Stimulated activated CD4-positive, alpha-beta T cell treated with anti-CD3 and anti-CD28 coated beads, Interleukin-1b, Interleukin-23, amount 100 ng/mL, for 48 hours (primary cell): ENCODE results near the gene KCTD14.
"Not testable (repeated sequence)": the region's sequence is repeated elsewhere in the genome, so short reads cannot be mapped to it uniquely, and the experiment has no call there.

ENCODE experiments used
- DNase-seq: peaks from one replicate; pipeline ENCODE4 v3.0.0-alpha.2; 2020

Gene KCTD14, protein sequence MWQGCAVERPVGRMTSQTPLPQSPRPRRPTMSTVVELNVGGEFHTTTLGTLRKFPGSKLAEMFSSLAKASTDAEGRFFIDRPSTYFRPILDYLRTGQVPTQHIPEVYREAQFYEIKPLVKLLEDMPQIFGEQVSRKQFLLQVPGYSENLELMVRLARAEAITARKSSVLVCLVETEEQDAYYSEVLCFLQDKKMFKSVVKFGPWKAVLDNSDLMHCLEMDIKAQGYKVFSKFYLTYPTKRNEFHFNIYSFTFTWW

GRCh38 chr11:78022397-78023396 is at the start of gene KCTD14:
TSS of gene KCTD14 (minus strand) at chr11:78023276. CDS start at chr11:78023249, 27 bp downstream.
- no peak for DNase-seq

DNA sequence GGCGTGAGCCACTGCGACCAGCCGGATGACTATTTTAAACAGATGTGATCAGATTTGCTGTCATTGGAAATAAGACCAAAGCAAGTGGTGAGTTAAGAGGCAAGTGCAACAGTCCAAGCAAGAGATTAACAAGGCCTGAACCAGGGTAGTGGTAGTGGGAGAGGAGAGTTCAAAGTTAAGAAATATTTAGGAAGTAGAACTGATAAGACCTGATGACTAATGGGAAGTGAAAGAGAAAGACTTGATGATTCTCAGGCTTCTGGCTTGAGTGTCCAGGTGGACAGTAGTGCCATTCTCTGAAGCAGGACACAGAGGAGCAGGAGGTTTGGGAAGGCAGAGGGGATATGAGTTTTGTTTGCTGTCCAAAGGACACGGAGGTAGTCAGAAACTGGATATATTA is 49.4 kb upstream of the KCTD14 start:
- no peak for DNase-seq

DNA sequence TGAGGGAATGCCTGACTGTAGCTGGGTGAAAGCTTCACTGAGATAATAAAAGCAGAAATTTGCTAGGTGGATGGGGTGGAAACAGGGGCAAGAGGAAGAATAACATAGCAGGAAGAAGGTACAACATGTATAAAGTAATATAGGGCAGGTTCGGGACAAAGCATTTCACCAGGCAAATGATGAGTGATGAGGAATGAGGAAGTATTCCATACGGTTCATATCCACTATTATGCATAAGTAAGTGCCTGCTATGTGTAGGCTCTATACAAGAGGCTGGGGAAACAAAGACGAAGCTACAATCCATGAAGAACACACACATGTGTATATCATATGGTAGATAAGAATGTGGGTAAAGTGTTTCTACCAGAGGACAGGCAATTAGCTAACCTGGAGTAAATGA is 48.6 kb upstream of the KCTD14 start:
- DNase-seq = no peak

GRCh38 chr11:78070621-78071020 is 47.5 kb upstream of the KCTD14 start:
- no peak for DNase-seq

DNA sequence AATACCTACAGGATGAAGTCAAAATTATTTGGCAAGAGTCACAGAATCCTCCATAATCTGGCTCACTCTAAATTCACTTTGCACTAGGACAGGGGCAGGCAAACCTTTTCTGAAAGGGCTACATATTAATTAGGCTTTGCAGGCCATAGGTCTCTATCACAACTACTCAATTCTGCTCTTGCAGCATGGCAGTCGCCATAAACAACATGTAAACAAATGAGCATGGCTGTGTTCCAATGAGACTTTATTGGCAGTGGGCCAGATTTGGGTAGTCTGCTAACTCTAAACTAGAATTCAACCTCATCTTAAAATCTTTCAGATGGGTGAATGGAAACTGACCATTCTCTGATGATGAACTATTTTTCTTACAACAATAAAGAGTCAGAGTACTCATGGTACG is 46.4 kb upstream of the KCTD14 start:
- no peak for DNase-seq

DNA sequence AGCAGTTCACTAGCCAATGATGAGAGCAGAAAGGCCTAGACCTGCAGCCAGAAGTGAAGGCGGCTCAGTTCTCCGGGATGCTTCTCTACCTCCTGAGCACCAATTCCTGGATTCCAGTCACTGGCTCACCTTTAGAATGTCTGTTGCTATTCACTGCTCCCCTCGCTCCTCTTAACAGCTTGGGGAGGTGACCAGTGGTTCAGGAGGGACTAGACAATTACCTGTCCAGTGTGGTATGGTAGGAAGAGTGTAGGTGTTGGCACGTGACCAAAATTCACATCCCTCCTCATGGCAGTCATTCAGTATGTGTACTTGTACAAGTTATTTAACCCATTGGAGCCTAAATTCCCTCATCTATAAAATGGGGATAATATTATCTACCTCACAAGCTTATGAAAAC is 44.6 kb upstream of the KCTD14 start:
- DNase-seq = no peak

DNA sequence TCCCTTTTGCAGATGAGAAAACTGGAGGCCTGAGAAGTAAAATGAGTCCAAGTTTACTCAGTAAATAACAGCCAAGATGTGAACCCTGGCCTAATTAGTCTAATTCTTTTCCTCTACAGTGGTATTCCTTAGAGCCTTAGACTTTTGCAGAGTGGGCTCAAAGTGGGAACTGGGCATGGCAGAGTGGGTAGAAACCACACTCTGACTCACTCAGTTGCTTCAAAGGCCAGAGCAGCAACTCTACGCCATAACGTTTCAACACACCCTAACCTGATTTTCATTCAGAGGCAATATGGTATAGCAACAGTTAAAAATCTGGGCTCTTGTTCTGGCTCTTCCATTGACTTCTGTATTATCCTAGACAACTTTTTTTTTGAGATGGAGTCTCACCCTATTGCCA is 43.4 kb upstream of the KCTD14 start:
- DNase-seq = no peak

- no peak for DNase-seq
Measured at GRCh38 chr11:78065203-78065602, 42.1 kb upstream of the KCTD14 start.

GRCh38 chr11:78063440-78064181 is 40.5 kb upstream of the KCTD14 start, which contains the start of gene THRSP:
TSS of gene THRSP (plus strand) at chr11:78063861. CDS start at chr11:78063882, 21 bp downstream.
- no peak for DNase-seq

DNA sequence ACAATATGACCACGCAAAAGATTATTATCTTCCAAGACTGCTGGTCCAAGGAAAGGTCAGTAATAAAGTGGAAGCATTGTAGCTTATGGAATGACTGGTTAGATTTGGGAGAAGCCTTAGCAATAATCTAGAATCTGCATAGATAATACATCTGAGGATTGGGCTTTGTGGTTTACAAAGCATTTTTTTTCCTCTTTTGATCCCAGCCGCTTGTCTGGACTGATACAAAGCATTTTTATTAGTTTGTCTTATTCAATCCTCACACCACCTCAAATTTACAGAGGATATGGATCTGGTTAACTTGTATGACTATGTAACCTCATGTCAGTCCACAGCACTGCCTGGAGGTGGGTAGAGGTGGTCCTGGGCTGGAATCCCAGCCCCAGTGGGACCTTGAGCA is 39.6 kb upstream of the KCTD14 start:
- DNase-seq = no peak

GRCh38 chr11:78061921-78062311 is 38.8 kb upstream of the KCTD14 start:
- DNase-seq = no peak

DNA sequence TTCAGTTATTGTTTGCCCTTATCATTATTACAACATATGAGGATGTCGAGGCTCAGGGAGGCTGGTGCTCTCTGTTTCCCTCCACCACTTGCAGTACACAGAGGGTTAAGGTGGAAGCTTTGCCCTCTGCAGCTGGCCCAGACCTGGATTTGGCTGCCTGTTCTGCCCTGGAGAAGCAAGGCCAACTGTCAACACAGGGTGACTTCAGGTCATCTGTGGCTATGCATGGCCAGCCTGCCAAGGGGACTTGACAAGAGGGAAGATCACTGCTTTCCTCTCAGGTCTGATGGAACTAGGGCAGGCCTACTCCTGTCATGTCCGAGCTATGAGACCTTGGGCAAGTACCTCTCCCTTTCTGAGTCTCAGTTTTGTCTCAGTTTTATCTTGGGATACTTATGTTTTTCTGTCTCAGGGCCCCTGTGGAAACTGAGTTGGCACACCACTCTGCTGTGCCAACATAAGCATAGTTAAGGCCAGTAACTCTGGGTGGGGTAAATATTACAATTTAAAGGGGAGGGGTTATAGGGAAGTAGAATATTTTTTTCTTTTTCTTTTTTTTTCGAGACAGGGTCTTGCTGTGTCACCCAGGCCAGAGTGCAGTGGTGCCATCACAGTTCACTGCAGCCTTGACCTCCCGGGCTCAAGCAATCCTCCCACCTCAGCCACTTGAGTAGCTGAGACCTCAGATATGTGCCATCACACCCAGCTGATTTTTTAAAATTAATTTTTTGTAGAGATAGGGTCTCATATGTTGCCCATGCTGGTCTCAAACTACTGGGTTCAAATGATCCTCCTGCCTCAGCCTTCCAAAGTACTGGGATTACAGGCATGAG is 38.2 kb upstream of the KCTD14 start:
- DNase-seq = no peak

DNA sequence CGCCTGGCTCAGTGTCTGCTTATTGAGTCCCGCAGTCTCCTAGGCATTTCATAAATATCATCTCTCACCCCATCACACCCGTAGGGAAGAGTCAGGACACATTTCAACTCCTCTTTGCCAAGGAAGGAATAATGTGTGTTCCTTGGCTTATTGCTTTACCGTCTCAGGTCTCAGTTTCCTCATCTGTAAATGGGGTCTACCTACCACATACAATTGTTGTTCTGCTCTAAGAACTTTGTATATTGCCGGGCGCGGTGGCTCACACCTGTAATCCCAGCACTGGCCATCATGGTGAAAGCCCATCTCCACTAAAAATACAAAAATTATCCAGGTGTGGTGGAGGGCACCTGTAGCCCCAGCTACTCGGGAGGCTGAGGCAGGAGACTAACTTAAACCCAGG is 37.5 kb upstream of the KCTD14 start:
- no peak for DNase-seq

DNA sequence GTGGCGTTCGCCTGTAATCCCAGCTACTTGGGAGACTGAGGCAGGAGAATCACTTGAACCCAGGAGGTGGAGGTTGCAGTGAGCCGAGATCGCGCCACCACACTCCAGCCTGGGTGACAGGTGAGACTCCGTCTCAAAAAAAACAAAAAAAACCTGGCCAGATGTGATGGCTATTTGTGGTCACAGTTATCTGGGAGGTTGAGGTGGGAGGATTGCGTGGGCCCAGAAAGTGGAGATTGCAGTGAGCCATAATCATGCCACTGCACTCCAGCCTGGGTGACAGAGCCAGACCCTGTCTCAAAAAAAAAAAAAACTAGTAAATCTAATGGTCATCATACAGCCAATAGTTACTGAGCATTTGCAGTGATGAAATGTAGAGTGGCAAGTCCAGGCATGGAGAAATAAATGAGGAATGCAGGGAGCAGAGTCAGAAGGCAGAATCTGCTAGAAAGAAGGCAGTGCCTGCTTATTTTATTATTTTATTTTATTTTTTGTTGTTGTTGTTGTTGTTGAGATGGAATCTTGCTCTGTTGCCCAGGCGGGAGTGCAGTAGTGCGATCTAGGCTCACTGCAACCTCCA is 36.8 kb upstream of the KCTD14 start:
- DNase-seq = not testable (repeated sequence)

DNA sequence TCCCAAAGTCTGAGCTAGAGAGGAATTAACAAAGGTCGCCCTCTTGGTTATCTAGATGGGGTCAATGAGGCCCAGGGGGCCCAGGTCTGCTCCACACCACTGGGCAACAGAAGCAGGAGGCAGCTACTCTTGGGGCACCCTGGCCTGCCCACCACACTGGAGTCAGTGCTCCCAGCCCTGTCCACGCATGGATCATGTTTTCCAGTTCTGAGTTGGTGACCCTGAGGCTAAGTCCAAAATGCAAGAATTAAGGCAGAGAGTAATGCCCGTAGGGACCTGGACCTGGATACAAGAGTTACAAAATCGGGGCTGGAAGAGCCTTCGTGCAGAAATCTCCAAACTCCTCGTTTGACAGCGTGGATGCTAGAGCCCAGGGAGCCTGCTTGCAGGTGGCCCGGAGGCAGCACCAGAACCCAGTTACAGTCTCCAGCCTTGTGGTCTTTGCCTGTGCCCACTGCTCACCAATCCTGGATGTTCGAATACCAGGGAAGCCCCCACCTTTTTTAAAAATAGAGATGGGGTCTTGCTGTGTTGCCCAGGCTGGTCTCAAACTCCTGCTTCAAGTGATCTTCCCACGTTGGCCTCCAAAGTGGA is 34.5 kb upstream of the KCTD14 start:
- DNase-seq = no peak

DNA sequence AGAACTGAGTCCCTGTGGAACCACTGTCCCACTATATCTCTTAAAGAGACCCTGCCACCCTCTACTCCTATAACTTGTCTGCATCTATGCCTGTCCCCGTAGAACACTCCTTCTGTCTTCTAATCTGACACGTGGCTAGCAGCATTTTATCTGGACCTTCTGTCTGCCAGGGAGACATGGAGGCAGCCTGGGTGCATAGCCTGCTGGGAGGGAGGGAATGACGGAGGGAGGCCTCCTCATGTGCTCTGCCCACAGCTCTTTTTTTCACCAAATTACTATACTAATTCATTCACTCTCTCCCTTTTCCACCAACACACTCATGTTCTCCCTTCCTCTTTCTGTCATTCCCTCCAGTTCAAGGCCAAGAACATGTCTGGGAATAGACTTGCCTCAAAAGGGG is 33.0 kb upstream of the KCTD14 start:
- no peak for DNase-seq

DNA sequence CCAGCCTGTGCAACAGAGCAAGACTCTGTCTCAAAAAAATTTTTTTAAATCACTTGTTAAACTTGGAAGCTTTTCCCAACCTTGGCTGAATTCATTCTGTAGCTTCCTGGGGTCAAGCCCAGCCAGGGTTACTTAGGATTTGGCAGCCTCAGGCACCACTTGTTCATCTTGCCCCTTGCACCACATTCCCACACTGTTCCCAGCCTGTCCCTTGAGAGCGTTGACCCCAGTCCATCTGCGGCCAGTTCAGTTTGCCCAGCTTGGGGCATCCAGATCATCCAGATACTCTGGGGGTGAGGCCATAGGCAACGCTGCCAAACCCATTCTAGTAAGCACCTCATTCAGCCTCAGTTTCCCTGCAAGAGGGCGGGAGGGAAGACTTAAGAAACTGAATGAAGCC is 31.9 kb upstream of the KCTD14 start:
- DNase-seq = no peak

- DNase-seq = no peak
Measured at GRCh38 chr11:78050964-78051831, 28.1 kb upstream of the KCTD14 start.

GRCh38 chr11:78049348-78049747 is 26.3 kb upstream of the KCTD14 start:
- DNase-seq = no peak

GRCh38 chr11:78048561-78048960 is 25.5 kb upstream of the KCTD14 start:
- no peak for DNase-seq

DNA sequence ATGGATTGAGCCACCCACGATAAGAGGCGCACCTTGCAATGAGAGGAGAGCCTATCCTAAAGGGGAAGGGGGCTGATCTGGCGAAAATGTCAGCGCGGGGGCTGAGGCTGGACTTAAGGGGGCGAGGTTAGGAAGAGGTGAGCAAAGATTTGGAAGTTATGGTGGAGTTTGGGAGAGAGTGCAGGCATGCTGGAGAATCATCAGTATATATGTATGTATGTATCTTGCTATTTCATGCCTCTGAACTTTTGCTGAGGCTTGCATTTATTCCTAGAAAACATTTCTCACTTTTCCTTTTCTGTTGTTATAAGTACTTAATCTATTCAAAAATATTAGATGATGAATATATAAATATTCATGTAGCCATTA is 23.4 kb upstream of the KCTD14 start:
- DNase-seq = no peak
